ENCODE data around the gene TNFRSF14. TPM values are rescaled to one million over a fixed set of nuclear protein-coding genes. Genes with fewer than 3 reads are reported as not detected.

Gene TNFRSF14
- total RNA-seq, 1 experiment from 2014 or later = 1.5 TPM

DNA sequence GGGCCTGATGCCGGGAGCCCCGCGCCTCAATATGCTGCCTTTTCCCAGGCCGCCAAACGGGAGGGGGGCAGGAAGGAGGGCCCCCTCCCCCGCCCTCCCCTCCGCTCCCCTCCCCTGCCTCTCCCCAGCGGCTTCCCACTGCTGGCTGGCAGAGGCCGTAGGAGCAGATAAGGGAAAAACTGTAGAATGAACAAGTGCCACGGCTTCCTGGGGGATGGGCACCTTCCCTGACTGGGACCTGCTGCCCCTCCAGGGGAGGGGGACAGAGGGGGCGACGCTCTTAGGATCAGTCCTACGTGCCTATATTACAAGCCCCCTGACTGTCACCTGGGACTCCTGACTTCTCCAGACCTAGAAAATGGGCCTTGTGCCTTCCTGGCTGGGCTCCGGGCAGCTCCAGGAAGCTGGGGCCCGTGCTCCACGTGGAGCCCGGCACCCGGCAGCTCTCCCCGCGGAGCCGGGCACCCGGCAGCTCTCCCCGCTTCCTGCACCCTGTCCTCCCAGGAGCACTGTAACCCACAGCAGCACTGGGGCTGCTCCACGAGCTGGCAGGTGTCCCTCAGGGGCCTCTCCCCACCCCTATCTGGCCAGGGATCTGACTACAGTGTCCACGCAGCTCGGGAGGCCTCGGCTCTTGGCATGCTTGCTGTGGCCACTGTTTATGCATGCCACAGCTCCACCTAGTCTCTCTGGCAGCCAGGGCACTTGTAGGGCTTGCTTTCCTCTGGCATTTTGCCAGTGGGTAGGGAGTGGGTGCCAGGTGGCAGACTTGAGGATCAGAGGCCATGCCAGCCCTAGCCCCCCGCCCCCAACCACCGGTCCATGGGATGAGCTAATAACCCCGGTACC, 25.4 kb upstream of the TNFRSF14 start:
- intact Hi-C loops (cut with micrococcal nuclease; ENCODE audit: unreplicated experiment) = no loop called here
- POLR2A ChIA-PET = no interaction called here
- H3K9me3 Mint-ChIP-seq (ENCODE audit: unreplicated experiment) = no peaks in the 10 kb centered on the region
- CTCF ChIA-PET = interaction anchor here (0.6 kb wide), 1 partner anchor 198 kb away, joined by 3 read pairs; no protein-coding TSS in a partner anchor
- H3K36me3 ChIP-seq (ENCODE audit: control insufficient read depth, insufficient read depth, low read length) = no peaks in the 10 kb centered on the region
- H3K27me3 Mint-ChIP-seq (ENCODE audit: insufficient read depth, unreplicated experiment) = peaks cover 4% of the 10 kb centered on the region
- no peaks in the 10 kb centered on the region for H3K4me1 Mint-ChIP-seq (ENCODE audit: low read depth, unreplicated experiment)
- no peaks in the 10 kb centered on the region for H3K9me3 ChIP-seq
- H3K27me3 ChIP-seq (replicated peaks; ENCODE audit: control insufficient read depth, insufficient read depth, low read length) = peaks cover 3% of the 10 kb centered on the region
- no peak overlapping the region for H3K4me3 Mint-ChIP-seq (ENCODE audit: unreplicated experiment)
- DNase-seq = no peak
- H3K36me3 Mint-ChIP-seq (ENCODE audit: insufficient read depth, unreplicated experiment) = no peaks in the 10 kb centered on the region
- TF ChIP-seq CTCF (IDR thresholded peaks at IDR 0.05; ENCODE audit: insufficient read depth in 1 of 2, low read depth in 1 of 2, low read length in 1 of 2, severe bottlenecking in 1 of 2, unreplicated experiment in 1 of 2) = no peak
- H3K4me1 ChIP-seq = 0 out of 2 replicates have a peak, but pooled peaks cover 3% of the 10 kb centered on the region
- BruUV-seq (replicated peaks) = no TSS peak
- no peak overlapping the region for H3K27ac Mint-ChIP-seq (ENCODE audit: unreplicated experiment)
- H3K4me3 ChIP-seq (ENCODE audit: low read depth, low read length) = no peak overlapping the region

DNA sequence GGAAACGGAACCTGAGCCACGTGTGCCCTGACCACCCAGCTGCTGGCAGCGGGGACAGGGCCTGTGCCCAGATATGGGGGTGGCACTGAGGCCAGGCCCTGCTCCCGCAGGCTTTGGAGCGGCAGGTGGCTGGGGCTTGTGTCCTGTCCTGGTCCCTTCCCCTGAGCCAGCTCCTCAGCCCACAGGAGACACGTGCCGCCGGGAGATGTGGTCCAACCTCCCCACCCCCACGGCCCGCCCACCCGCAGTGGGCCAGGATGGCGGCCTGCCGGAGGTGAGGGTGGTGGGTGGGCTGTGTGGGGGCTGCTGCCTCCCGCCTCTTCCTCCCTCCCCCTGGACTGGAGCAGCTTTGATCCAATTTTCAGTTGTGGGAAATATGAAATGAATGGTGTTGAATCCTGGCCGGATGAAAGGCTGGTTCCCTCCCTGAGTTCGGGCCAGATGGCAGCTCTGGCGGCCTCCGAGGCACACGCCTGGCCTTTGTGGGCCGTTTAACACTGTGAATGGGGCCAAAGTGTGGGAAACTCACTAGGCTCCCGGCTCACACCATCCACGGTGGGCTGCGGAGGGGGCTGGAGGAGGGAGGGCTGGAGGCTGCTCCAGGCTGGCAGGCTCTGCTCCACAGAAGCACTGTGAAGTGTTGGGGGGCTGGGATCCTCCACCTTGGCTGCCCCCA, 23.5 kb upstream of the TNFRSF14 start:
- Histone ChIP-seq H3K4me1 (no peaks in the 10 kb centered on the region), H3K27me3 (replicated peaks; ENCODE audit: control insufficient read depth, insufficient read depth, low read length) (peaks cover 3% of the 10 kb centered on the region), H3K9me3 (no peaks in the 10 kb centered on the region), H3K4me3 (ENCODE audit: low read depth, low read length) (no peak overlapping the region), H3K36me3 (ENCODE audit: control insufficient read depth, insufficient read depth, low read length) (no peaks in the 10 kb centered on the region)
- Mint-ChIP-seq H3K27ac (ENCODE audit: unreplicated experiment) (no peak overlapping the region), H3K4me1 (ENCODE audit: low read depth, unreplicated experiment) (no peaks in the 10 kb centered on the region), H3K27me3 (ENCODE audit: insufficient read depth, unreplicated experiment) (no peaks in the 10 kb centered on the region), H3K4me3 (ENCODE audit: unreplicated experiment) (no peak overlapping the region), H3K36me3 (ENCODE audit: insufficient read depth, unreplicated experiment) (no peaks in the 10 kb centered on the region), H3K9me3 (ENCODE audit: unreplicated experiment) (no peaks in the 10 kb centered on the region)
- TF ChIP-seq CTCF (IDR thresholded peaks at IDR 0.05; ENCODE audit: insufficient read depth in 1 of 2, low read depth in 1 of 2, low read length in 1 of 2, severe bottlenecking in 1 of 2, unreplicated experiment in 1 of 2) = no peak
- intact Hi-C loops (cut with micrococcal nuclease; ENCODE audit: unreplicated experiment) = no loop called here
- POLR2A ChIA-PET = no interaction called here
- CTCF ChIA-PET = interaction anchor here (1.6 kb wide), 1 partner anchor 13 kb away, joined by 3 read pairs; no protein-coding TSS in a partner anchor
- no TSS peak for BruUV-seq (replicated peaks)
- DNase-seq = no peak

DNA sequence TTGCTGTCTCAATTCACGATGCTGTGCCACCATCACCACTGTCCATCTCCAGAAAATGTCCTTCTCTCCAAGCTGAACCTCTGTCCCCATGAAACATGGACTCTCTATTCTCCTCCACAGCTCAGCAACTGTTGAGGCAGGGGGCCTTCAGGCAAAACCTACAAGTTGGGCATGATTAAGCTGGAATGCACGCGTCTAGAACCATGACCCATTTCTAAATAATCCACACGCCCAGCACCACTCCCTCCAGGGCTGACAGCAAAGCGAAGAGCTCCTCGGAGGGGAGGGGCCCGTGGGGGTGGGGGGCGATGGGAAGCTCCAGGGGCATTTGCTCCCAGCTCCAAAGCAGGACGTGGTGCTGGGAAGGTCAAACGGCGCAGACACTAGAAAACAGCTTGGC, 22.8 kb upstream of the TNFRSF14 start:
- H3K36me3 Mint-ChIP-seq (ENCODE audit: insufficient read depth, unreplicated experiment) = no peaks in the 10 kb centered on the region
- TF ChIP-seq CTCF (IDR thresholded peaks at IDR 0.05; ENCODE audit: insufficient read depth in 1 of 2, low read depth in 1 of 2, low read length in 1 of 2, severe bottlenecking in 1 of 2, unreplicated experiment in 1 of 2) = no peak
- ChIA-PET POLR2A (no interaction called here), CTCF (no interaction called here)
- no peaks in the 10 kb centered on the region for H3K27me3 Mint-ChIP-seq (ENCODE audit: insufficient read depth, unreplicated experiment)
- no TSS peak for BruUV-seq (replicated peaks)
- no peak overlapping the region for H3K27ac Mint-ChIP-seq (ENCODE audit: unreplicated experiment)
- Histone ChIP-seq H3K9me3 (no peaks in the 10 kb centered on the region), H3K4me3 (ENCODE audit: low read depth, low read length) (no peak overlapping the region), H3K4me1 (no peaks in the 10 kb centered on the region), H3K27me3 (replicated peaks; ENCODE audit: control insufficient read depth, insufficient read depth, low read length) (peaks cover 3% of the 10 kb centered on the region), H3K36me3 (ENCODE audit: control insufficient read depth, insufficient read depth, low read length) (no peaks in the 10 kb centered on the region)
- H3K4me3 Mint-ChIP-seq (ENCODE audit: unreplicated experiment) = no peak overlapping the region
- H3K9me3 Mint-ChIP-seq (ENCODE audit: unreplicated experiment) = no peaks in the 10 kb centered on the region
- no peak for DNase-seq
- intact Hi-C loops (cut with micrococcal nuclease; ENCODE audit: unreplicated experiment) = no loop called here
- no peaks in the 10 kb centered on the region for H3K4me1 Mint-ChIP-seq (ENCODE audit: low read depth, unreplicated experiment)

Data from Caco-2 (cell line).